Bone marrow (tissue), 2 donors: ENCODE measurements around the gene EXO5.
"Not testable (repeated sequence)": the region's sequence is repeated elsewhere in the genome, so short reads cannot be mapped to it uniquely, and the experiment has no call there.

Experiments used
- DNase-seq, 2 donors: peaks; one replicate each; lab custom pipeline; 2025; lab: John Stamatoyannopoulos, UW

EXO5 gene

GRCh38 chr1:40508375-40509341, at the start of gene EXO5:
Gene EXO5 (plus strand): TSS chr1:40508767. CDS start chr1:40514545, 5,778 bp downstream.
- peak; percentile 59 to 65 for DNase-seq

GRCh38 chr1:40462956-40463590, 45.5 kb upstream of the EXO5 start:
- no peak for DNase-seq

- DNase-seq: no peak
Measured at GRCh38 chr1:40469327-40469726, 39.2 kb upstream of the EXO5 start.

- no peak for DNase-seq
Measured at GRCh38 chr1:40475268-40475667, 33.3 kb upstream of the EXO5 start.

- peak; percentile 21 to 34 for DNase-seq
Measured at GRCh38 chr1:40476924-40477677, 31.5 kb upstream of the EXO5 start, which contains the start of gene ZFP69. Gene ZFP69 (plus strand): TSS chr1:40477290. CDS start chr1:40479362, 2,072 bp downstream.

- no peak for DNase-seq
Measured at GRCh38 chr1:40477678-40478053, 30.9 kb upstream of the EXO5 start.

GRCh38 chr1:40478276-40478675, 30.3 kb upstream of the EXO5 start:
- no peak for DNase-seq

- no peak for DNase-seq
Measured at GRCh38 chr1:40479156-40479555, 29.4 kb upstream of the EXO5 start.

- no peak for DNase-seq
Measured at GRCh38 chr1:40495315-40495903, 13.2 kb upstream of the EXO5 start.

- not testable (repeated sequence) for DNase-seq
Measured at GRCh38 chr1:40502651-40503050, 5.9 kb upstream of the EXO5 start.

- DNase-seq: no peak
Measured at GRCh38 chr1:40507973-40508372, 594 bp upstream of the EXO5 start.

GRCh38 chr1:40519517-40519916, 10.9 kb downstream of the EXO5 start:
- DNase-seq: no peak

- DNase-seq: no peak
Measured at GRCh38 chr1:40530735-40531380, 22.3 kb downstream of the EXO5 start.

- DNase-seq: peak; percentile 62 to 88
Measured at GRCh38 chr1:40531381-40532061, 23.0 kb downstream of the EXO5 start, which contains the start of gene ZNF684. Gene ZNF684 (plus strand): TSS chr1:40531637. CDS start chr1:40533167, 1,530 bp downstream.

GRCh38 chr1:40532062-40532389, 23.5 kb downstream of the EXO5 start:
- no peak for DNase-seq

GRCh38 chr1:40532844-40533424, 24.4 kb downstream of the EXO5 start:
- peak in 1 of 2 donors; percentile 11 for DNase-seq

- no peak for DNase-seq
Measured at GRCh38 chr1:40534589-40534988, 26.0 kb downstream of the EXO5 start.

GRCh38 chr1:40535732-40536131, 27.2 kb downstream of the EXO5 start:
- DNase-seq: no peak

- DNase-seq: no peak
Measured at GRCh38 chr1:40539338-40539737, 30.8 kb downstream of the EXO5 start.

GRCh38 chr1:40546957-40547356, 38.4 kb downstream of the EXO5 start:
- no peak for DNase-seq
